GM18873 (cell line): ENCODE results near the gene OR4S2.

Source experiments
- ATAC-seq: cut with Tn5 transposase; IDR thresholded peaks from one replicate; pipeline ENCODE4 v1.9.1; 2021; ENCODE audit warnings: mild to moderate bottlenecking, moderate library complexity, moderate number of reproducible peaks; ENCODE audit not compliant: unreplicated experiment, low FRiP score

The OR4S2 gene, protein sequence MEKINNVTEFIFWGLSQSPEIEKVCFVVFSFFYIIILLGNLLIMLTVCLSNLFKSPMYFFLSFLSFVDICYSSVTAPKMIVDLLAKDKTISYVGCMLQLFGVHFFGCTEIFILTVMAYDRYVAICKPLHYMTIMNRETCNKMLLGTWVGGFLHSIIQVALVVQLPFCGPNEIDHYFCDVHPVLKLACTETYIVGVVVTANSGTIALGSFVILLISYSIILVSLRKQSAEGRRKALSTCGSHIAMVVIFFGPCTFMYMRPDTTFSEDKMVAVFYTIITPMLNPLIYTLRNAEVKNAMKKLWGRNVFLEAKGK

DNA sequence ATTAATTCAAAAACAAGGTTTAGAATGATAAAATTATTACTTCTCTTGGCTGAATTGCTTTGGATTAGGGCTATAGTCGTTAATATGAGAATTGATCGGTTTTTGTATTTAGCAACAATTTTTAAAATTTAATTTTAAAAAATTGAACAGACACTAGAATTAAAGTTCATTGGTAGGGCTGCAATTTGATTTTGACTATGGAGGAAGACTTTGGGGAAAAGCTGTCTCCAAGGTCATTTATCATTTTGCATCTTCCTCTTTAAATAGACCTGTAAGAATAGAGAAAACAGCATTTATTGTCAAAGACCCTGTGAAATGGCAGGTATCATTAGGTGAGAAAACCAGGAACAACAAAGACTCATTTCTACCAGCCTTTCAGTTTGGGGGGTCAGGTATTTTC is at the start of gene OR4S2:
OR4S2 (plus strand) TSS at position 301 of the 400 bp plus-strand sequence. CDS start 2,577 bp downstream, outside the sequence.
- no peak for ATAC-seq

DNA sequence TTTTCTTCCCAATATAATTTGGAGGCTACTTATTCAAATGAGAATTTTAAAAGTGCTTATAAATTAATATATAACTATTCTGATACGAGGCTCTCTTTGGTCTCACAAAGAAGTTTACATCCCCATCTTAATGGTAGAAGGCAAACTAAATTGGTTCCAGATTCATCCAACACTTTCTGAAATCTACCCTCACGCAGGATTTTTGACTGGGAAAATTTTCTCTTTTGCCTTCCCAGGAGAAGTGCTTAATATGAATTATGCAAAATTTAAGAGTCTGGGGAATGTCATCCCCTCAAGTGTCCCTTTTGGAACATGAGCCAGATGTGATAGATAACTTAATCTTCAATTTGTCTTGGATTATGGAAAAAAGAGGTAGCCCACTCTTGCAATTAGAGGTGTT is 40.6 kb upstream of the OR4S2 start, which contains the start of gene OR4C11:
OR4C11 (minus strand) TSS at position 101 of the 400 bp plus-strand sequence. CDS start 3,272 bp downstream, outside the sequence.
- no peak for ATAC-seq

DNA sequence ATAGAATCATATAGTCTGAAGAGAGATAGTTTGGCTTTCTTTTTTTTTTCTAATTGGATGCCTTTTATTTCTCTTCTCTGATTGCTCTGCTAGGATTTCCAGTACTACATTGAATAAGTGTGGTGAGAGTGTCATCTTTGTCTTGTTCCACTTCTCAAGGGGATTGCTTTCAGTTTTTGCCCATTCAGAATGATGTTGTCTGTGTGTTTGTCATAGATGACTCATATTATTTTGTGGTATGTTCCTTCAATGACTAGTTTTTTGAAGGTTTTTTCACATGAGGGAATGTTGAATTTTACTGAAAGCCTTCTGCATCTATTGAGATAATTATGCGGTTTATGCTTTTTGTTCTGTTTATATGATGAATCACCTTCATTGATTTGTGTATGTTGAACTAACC is 23.6 kb upstream of the OR4S2 start:
- ATAC-seq, result no peak

DNA sequence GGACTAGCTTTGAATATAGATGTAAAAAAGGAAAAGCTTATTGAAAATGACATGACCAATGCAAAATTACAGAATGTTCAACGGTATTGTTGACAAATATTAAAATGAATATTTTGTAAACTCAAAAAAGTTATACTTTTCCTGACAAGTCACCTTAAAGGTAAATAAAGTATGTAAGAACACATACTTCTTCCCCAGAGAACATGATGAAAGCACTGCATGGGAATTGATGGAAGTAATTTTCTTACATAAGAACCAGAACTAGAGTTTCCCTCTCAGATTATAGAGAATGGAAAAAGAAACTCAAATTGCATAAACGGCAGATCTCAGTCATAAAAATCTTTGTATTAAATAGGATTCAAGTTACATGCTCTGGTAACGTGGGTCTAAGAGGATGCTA is 13.3 kb upstream of the OR4S2 start, which contains the start of gene OR4P4:
OR4P4 (plus strand) TSS at position 301 of the 400 bp plus-strand sequence.
- no peak for ATAC-seq

DNA sequence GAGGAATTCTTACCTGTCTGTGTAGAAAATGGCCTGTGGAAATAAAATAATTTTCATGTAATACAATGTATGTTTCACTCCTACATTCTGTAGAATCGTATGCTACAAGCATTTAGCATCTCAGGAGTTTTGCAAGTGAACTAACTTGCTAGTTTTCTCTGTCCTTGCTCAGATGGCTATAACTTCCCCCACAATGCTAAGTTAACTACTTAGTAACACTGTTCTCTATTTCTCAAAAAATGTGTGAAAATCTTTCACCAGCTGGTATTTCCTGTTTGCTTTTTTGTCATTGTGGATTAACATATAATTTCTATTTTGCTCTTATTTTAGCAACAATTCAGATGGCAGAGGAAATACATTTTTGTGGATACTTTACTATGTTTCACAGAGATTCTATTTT is 4.4 kb downstream of the OR4S2 start:
- ATAC-seq, result no peak

DNA sequence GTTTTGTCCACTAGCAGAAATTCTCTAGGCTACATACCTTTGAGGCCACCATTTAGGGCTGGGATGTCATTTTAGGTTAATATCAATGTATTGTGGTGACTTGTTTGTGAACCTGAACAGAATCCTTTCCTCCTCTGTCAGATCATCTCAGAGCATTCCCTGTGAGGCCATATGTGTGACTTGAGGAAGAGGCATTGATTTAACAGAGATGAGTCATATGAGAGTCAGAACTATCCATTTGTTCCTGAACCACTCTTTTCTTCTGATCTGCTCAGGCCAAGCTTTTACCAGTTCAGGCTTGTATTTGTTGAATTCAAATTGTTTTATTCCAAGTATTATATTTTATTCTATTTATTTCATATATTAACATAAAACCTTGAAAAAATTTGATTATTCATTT is 7.0 kb downstream of the OR4S2 start:
- no peak for ATAC-seq

DNA sequence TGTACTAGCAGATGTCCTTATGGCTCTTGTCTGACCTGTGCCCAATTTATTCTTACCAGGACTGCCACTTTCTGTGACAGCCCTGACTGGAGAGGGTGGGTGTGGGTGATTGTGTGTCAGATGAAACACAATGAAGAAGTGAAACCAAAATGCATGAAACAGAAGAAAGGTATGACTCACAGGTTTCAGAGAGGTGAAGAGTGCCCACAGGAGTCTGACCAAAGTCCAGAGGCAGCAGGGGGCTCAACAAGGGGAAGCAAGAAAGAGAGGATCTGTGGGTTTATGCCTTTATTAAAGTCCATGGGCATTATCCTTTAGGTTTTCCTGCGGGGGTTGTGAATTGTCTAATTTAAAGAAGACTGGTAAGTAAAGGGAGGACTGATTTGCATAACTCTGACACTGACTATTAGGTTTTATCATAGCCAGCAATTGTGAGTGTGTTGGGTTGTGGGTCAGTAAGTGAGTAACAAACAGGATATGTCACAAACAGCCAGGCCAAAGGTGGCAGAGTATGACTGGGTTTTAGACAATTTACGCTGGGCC is 10.0 kb downstream of the OR4S2 start:
- ATAC-seq, result peak; percentile 98

DNA sequence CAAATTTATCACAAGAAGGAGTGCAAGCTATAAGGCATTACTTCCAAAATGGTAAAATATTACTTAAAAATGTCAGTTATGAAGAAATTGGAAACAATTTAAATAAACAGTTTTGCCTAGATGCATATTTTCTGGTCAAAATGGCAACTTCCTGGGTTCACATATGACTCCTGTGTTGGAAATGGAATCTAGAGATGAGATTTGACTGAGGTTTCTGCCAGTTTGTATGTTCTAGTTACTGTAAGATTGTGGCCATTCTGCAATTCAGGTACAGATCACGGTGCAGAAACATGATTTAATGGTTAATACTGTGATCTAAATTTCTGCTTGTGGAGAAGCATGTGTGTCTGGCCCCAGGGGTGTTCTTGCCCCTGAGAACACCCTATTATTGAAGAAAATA is 10.5 kb downstream of the OR4S2 start:
- ATAC-seq, result peak; percentile 35

DNA sequence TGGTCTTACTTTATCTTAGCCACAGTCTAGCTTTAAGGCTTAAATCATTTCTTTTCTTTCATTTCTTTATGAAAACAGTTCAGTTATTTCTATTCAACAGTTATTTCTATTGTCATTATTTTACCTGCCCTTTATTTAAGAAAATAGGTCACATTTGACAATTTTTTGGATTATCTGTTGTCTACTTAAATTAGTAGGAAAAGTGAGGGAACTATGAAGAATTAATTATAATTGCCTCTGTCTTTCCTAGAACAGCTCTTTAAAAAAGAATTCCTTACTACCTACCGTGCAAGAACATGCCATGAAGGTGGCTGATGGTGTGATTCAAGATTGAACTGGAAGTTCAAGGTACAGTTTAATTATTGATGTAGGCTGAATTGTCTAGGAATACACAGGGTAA is 13.8 kb downstream of the OR4S2 start, which contains the start of gene OR4C6:
OR4C6 (plus strand) TSS at position 301 of the 400 bp plus-strand sequence. CDS start 2,966 bp downstream, outside the sequence.
- no peak for ATAC-seq

DNA sequence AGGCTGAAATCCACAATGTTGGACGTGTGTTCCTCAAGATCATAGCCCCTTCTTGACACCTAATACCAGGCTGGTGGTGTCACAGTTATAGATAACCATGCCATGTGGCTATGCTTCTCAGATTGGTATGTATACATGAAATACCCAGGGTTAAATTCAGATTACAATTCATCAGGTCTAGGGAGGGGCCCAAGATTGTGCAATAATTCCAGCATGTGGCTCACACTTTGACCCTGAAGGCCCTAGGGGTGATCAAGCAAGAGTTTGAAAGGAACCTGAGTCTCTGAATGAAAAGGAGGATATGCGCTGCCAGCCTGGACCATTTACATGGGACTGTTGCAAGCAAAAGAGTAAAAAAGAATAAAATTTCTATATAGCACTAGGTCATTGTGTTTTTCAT is 21.2 kb downstream of the OR4S2 start:
- ATAC-seq, result no peak

DNA sequence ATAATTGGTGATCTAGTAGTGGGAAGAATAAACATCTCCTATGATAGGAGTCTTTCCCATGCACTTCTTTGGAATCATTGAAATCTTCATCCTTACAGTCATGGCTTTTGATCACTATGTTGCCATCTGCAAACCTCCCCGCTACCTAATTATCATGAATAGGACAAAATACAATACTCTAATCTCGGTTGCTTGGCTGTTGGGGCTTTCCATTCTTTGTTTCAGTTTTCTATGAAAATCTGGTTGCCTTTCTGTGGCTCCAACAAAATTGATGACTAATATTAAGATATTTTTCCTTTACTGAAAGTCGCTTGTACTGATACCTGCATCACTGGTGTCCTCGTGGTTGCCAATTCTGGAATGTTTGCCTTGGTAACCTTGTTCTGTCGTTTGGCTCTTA is 25.7 kb downstream of the OR4S2 start:
- ATAC-seq, result no peak

DNA sequence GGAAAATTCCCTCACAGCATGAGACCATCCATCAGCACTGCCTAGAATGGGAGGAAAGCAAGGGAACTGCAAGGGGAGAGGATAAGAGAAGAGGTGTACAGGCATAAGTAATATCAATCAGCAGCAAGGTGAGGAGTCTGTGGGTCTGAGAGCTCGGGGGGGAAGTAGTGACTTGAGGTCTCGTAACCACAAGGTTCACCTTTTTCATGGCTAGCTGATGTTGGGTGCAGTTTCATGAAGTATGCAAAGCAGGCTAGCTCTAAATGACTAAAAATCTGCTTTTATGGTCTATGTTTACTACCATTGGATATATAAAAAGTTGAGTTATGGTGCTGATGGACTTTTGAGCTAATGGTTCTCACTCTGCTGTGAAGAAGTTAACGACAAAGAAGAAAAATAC is 49.7 kb downstream of the OR4S2 start:
- ATAC-seq, result peak; percentile 78

DNA sequence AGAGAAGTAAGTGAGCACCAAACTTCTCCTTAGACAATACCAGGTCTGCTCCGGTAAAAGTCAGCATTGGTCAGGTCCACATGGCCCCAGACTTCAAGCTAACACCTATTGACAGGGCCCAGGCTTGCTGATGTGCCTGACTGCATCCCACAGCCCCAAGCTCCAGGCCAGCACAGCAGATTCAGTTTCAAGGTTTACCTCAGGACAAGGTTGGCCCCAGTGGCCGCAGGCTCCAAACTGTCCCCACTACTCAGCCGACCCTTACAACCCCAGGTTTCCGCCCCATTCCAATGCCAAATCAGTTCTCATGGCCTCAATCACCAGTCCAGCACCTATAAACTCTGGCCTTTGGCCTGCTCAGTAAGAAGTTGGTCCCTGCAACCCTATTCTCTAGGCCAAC is 53.3 kb downstream of the OR4S2 start:
- ATAC-seq, result no peak
